Peyer's patch (tissue), 4 donors: Measurements from ENCODE around the gene REELD1.
A peak's percentile ranks its signal among the peaks of the same experiment; 100 is the strongest.

Experiments used
- CTCF ChIP-seq, 6 experiments: fragments of 450-650 bp in 4 of 6; fragments of 200-600 bp in 2 of 6; sonication (generic) in 1 of 6; IDR thresholded peaks; one replicate each; pipeline ENCODE4 v1.5.1; 2017 to 2019; ENCODE audit warnings: antibody characterized with exemption in 6 of 6, mild to moderate bottlenecking in 3 of 6, moderate library complexity in 1 of 6
- POLR2A ChIP-seq, 2 donors: fragments of 450-650 bp; IDR thresholded peaks; one replicate each; pipeline ENCODE4 v1.5.1; 2017; ENCODE audit warnings: antibody characterized with exemption in 2 of 2, mild to moderate bottlenecking in 2 of 2, moderate library complexity in 2 of 2

- TF ChIP-seq CTCF (IDR thresholded peaks at IDR 0.05) = peak in 1 of 6 experiments; percentile 18
- no peak for TF ChIP-seq POLR2A (IDR thresholded peaks at IDR 0.05)
Measured at GRCh38 chr4:146275370-146275769, 61.0 kb downstream of the REELD1 start.
